CD4-positive, alpha-beta T cell treated with Interleukin-15 for 1 hour (primary cell): Measurements from ENCODE around the gene MEGF11.
"Not testable (repeated sequence)": the region's sequence is repeated elsewhere in the genome, so short reads cannot be mapped to it uniquely, and the experiment has no call there.

Source experiments
- DNase-seq: peaks from one replicate; pipeline ENCODE4 v3.0.0-alpha.2; 2020

MEGF11 gene

DNA sequence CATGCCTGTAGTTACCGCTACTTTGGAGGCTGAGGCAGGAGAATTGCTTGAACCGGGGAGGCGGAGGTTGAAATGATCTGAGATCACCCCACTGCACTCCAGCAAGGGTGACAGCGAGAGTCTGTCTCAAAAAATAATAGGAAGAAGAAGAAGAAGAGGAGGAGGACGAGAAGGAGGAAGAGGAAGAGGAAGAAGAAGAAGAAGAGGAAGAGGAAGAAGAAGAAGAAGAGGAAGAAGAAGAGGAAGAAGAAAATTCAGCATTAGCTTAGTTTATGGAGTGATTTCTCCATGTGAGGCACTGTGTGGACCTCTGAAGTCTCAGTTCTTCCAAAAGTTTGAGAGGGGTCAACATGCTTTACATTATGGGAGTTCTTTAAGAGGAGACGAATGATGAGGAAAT lies 17.4 kb upstream of the MEGF11 start:
- DNase-seq, result no peak

DNA sequence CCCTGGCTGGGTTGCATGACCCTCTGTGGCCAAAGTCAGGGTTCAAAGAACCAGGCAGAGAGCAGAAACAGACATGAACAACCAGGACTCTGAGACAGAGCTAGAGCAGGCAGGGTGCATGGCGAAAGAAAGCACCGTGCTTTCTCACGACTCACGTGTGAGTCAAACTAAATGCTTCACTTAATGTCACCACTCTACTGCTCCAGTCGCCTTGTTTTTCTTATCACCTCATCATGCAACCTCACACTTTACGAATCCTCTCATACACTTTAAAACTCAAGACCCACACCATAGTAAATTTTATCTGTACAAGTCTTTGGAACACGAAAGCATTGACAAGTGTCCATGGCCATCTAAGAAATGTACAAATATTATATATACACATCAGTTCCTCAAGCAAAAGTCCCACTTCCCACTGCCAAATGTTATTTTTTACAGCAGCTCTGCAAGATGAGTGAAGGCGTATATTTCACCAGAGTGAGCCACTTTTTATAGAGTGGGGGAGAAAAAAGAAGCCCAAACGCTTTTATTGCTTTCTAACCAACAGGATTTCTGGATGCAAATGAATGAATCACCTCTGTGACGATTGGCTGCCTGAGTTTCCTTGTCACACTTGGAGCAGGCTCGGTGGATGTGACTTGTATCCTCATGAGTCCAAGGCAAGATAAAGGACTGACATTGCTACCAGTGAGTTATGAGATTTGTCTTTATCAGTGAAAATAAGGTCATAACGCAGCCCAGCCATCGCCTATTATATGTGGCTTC lies 16.0 kb upstream of the MEGF11 start:
- no peak for DNase-seq

DNA sequence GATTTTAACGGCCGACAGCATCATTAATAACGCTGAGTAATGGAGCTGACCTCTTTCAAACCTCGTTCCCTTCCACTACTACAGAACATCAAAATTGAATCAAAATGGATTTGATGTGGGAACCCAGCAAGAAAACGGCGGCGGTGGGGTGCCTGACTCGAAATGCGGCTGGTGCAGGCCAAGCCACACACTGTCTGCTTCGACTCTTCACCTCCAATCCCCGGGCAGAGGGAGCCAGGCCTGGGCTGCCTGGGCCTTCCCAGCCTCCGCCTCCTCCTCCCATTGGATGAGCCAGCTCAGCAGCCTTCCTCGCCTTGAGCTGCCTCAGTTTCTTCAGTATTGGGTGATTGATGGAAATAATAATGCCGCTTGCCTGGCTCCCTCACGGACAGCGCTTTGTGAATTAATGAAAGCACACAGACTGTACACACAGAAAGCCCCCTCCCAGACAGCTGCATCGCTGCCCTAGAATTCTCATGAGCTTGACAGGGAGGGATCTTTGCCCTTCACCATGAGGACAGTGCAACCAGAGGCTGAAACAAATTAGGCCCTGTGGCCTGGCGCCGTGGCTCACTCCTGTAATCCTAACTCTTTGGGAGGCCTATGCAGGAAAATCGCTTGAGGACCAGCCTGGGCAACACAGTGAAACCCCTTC lies 11.4 kb upstream of the MEGF11 start:
- no peak for DNase-seq

DNA sequence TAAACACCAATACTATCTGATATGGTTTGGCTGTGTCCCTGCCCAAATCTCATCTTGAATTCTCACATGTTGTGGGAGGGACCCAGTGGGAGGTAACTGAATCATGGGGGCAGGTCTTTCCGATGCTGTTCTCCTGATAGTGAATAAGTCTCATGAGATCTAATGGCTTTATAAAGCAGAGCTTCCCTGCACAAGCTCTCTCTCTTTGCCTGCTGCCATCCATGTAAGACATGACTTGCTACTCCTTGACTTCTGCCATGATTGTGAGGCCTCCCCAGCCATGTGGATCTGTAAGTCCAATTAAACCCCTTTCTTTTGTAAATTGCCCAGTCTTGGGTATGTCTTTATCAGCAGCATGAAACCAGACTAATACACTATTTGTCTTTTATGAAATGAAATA lies 9.3 kb upstream of the MEGF11 start:
- DNase-seq, result not testable (repeated sequence)

DNA sequence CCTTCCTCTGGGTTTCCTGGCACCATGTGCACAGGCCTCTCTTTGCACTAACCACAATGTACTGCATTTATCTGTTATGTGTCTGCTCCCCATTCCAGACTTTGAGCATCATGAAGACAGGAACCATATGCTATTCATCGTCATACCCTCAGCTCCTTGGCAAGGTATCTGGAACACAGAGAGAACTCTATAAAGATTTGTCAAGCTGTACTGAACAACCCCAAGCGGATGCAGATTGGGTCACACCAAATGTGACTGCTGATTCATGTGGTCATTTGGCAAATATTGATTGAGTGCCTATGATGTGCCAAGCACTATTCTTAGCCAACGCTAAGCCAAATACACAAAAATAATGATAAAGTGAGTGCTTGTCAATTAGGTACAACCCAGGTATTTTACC lies 7.5 kb upstream of the MEGF11 start:
- DNase-seq, result no peak

DNA sequence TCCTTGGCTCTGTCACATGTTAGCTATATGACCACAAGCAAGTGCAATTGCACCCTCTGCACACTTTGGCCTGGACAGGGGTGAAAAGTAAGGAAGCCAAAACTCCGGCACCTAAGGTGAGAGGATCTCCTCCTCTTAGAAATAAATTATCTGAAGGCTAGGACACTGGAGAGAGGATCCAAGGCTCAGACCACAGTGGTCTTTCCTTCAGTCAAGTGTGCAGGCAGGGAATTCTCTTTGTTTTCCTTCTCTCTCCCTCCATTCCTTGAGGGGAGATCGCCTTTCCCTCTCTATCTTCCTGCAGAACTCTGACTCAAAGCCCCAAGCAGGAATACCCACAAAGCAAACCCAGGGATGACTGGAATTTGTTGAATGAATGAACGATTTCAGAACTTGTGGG lies 3.1 kb upstream of the MEGF11 start:
- no peak for DNase-seq

DNA sequence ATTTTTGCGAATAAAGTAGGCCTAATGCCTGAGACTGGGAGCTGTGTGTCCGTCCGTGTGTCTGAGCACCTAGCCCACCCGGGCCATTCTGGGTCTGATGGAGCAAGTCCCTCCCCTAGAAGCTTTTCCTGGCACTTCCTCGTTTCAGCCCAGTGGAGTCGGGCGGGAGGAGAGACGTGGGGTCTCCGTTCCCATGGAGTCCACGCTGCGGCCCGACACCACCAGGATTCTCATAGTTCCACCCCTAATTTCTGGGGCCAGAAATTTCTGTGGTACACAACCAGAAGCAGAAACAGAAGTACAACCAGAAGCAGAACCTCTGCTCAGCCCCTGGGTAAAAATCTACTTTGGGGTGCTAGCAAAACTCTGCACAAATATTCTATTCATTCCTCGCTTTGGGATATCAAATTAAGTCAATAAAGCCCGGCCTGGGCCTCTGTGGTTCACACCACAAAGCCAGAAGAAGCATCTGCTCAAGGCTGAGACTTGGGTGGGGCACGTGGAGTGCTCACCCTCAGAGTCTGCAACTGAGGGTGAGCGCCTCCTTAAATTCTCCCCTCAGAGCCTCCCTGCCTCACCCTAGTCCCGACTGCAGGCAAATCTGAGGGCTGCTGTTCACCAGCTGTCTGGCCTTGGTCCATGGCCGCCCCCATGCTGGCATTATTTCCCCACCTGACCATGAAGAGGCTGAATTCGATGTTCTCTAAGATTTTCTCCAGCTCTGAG lies 1.6 kb upstream of the MEGF11 start:
- DNase-seq, result no peak

DNA sequence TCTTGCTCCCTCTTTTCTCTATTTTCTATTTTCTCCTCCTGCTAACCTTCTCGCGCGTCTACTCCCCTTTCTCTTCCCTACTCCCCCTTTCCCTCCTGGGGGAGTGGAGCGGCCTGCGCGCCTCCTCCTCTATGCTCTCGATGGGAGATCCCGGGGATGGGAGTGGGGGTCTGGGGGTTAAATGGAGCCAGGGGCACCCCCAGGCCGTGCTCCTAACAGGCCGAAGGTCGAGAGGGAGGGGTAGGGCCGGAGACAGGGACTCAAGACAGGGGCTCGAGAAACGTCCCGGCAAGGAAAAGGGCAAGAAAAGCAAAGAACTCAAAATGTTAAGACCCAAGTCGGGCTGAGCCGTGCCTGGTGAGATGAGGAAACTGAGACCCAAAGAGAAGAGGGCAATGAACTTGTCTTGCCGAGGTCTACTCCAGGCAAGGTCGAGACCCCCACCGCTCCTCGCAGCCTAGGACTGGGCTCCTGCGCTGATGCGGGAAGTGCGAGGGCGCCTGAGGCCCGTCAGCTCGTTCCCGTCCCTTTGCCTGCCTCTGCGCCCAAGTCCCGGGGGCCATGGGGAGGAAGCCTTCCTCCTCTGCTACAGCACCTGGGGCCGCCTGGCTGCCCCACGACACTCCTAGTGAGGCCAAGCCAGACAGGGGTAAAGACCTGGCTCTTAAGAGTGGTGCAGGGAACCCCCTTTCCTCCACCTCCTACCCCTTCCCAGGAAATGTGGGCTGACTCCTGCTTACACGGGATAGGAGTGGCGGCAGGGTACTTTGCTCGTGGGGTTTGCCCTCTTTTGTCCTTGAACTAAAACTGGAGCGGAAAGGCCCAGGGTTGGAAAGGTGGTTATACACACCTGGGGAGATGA lies 770 bp upstream of the MEGF11 start:
- DNase-seq, result no peak

DNA sequence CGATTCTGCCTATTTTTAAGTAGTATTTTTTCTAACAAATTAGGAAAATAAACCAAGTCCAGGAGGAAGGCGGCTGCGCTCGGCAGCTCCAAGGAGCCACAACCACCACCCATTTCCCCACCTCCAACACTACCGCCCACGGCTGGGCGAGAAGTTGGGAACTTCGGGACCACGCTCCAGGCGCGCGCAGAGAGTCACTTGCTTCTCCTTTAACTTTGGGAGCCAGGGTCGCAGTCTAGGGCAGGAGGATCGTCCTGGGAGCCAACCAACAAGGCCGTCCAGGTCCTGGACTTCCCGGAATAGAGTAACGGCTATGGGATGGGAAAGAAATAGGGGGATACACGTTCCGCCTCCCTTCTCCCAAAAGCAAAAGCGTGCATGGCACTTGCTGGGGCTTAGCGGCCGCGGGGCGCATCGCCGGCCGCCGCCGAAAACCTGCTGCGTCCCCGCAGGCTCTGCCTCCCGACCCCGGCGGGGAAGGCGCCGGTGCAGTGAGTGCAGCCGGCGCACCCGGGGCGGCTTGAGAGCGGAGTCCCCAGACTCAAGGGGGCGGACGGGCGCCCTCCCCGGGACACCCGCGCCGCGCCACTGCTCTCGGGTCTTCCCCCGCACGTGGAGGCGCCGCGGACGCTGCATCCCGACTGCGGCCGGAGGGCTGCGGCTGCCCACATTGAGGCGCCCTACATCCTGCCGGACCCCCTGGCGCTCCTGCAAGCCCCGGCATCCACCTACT lies 699 bp downstream of the MEGF11 start:
- no peak for DNase-seq

DNA sequence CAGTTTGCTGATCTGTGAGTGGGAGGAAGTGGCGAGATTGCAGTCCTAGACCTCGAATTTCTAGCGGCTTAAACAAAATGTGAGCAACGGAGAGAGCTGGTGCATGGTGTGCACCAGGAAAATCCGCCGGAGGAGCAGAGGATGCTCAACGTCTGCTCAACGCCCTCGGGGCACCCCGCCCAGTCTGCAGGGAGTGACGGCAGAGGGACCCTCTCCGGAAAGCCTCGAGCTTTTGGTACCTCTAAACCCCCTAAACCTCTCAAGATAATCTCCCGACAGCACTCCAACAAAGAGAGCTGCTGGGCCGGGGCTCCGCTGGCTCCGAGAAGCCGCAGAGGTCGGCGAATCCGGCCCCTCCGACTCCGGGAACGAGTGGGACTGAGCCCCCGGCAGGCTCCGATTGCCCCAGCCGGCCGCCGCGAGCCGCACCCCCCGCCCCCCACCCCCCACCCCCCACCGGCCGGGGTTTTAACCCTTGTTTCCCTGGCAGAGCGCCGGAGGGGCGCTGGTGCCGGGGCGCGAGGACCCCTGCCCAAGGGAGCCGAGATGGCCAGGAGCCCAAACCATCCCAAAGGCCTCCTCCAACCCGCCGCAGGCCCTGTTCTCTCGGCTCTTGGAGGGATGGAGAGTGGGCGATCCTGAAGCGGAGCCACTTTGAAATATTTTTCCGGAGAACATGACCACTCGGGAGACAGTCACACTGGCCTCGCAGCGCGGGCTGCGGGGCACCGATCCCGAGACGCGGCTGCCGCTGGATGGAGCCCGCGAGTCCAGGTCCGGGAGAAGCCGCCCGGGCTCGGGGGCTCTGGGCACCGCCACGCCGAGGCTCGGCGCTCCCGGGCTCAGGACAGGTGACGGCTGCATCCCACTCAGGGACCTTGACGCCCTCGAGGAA lies 1.5 kb downstream of the MEGF11 start:
- peak; percentile 23 for DNase-seq

DNA sequence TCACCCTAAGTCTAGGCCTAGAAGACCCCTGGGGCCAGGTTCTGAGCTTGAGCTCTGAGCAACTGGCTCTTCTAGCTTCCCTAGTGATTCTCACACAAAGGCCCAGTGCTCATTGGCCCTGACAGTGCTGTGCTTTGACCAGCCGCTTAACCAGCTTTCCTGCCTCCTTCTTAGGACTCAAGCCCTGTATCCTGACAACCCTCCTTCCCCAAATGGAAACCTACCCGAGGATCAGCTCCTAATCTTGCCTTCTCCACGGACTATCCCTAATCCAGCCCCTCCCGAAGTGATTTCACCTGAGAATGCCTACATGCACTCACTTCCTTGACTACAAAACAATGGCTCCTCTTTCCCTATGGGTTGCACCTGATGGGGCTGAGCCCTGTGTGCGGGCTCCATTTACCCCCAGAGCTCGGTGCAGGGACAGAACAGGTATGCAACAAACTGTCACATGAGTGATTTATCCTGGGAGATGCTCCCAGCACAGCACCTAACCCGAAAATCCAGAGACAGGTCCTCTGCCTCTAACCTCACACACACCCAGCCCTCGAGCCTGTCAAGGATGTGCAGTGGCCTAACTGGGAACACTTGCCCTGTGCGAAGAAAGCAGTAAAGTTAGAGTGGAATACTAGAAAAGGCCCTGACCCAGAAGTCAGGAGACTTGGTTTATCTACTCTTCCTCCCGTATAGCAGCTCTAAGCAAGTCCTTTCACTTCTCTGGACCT lies 2.3 kb downstream of the MEGF11 start:
- DNase-seq, result no peak

DNA sequence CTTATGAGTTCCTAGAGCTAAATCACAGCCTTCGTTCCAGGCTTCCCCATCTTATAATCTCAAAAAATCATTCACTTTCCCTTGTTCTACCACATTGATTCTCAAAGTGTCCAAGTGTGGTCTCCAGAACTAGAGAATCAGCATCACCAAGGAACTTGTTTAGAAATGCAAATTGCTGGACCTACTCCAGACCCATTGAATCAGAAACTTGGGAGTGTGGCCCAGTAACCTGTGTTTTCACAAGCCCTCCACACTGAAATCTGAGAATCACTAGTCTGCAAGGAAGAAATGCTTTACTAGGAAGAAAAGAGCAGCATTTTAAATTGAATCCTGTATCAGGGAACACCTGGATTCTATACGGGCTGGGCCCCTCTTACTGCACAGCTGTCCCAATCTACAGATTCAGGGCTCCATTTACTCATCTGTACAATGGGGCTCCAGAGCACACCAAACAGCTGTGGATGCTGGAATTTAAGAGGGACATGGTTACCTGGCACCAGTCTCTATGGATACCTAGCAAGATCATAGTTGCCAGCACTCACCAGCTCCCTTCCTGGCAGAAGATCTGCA lies 3.9 kb downstream of the MEGF11 start:
- no peak for DNase-seq

DNA sequence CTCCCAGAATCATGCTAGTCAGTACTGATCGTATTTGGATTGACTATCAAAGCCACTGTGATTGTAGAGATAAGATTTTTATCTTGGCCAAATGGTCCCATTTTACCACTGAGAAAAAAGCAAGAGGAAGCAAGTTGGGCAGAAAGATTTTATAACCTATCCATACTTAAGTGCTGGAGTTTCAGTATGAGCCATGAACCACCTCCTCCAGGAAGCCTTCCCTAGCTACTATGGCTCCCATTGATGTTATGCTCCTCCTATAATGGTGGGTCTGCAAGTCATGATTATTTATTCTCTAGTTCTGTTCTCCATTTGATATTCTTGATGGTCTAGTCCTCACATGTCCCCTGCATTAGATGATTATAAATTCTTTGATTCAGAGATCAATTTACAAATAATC lies 6.6 kb downstream of the MEGF11 start:
- no peak for DNase-seq

DNA sequence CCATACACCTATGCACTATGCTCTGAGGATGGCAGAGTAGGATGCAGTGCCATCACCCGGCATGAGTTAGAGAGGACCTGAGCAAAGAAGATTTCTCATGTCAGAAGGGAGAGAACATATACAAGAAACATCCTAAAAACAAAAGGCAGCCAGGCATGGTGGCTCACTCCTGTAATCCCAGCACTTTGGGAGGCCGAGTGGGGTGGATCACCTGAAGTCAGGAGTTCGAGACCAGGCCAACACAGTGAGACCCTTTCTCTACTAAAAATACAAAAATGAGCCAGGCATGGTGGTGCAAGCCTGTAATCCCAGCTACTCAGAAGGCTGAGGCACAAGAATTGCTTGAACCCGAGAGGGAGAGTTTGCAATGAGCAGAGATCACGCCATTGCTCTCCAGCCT lies 7.7 kb downstream of the MEGF11 start:
- not testable (repeated sequence) for DNase-seq

DNA sequence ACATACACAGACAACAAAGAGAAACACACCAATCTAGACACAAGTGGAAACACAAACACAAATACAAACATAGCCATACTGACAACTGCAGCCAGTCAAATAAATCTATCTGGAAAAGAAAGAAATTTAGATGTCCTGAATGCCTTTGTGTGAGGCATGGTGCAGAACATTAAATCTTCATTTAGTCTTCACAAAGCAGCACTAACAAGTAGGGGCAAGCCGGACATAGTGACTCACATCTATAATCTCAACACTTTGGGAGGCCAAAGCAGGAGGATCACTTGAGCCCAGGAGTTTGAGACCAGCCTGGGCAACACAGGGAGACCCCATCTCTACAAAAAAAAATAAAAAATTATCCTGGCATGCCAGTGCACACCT lies 11.7 kb downstream of the MEGF11 start:
- no peak for DNase-seq

DNA sequence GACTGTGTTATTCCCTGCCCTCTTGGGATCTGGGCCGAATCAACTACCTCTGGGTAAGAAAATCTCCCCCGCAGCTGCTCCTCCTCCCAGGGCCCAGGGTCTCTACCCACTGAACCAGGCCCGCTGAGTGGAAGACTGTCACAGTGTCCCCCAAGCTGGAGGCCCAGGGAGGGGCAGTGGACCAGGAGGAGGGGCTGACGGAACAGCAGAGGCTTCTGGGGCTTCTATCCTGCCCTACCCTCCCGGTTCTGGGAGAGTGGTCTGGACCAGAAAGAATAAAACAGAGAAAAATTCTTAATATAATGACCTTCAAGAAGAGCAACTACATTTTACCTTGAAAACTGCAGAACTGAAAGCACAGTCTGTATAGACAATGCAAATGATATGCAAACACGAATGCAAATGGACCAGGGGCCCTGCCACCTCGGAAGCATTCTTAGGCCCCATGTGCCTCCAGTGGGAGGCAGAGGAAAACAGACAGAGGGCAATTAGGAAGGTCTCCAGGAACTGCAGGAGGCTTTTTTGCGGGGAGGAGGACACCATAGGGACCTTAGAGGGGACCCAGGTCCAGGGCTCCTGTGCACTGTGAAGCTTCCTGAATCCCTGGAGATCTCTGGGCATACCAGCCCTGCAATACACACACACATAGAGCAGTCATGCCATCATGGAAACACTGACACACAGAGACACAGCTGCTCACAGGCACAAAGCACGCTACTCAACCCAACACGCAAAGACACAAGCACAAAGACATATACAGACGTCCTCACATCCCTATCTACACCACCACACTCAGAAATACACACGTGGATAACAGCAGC lies 12.3 kb downstream of the MEGF11 start:
- DNase-seq, result no peak

DNA sequence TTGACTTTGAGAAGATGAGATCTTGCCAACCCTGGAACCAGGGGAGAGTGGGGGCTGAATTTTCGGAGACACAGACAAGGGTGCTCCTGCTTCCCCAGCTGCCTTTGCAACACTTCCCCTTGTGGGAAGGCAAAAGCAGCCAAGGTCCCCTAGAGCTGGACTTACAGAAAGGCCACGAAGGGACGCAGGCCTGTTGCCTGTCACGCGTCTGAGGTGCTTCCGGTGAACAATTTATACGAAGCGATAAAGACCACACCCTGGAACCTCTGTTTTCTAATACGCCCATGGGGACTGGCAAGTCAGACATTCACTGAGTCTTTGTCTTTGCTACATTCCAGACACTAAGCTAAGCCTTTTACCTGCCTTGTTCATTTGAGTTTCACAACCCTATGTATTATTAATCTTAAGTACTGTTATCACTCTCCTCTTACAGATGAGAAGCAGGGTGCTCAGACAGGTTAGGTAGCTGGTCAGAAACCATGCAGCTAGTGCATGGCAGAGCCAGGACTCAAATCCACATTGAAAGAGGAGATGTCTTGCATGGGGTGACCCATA lies 13.2 kb downstream of the MEGF11 start:
- DNase-seq, result no peak

DNA sequence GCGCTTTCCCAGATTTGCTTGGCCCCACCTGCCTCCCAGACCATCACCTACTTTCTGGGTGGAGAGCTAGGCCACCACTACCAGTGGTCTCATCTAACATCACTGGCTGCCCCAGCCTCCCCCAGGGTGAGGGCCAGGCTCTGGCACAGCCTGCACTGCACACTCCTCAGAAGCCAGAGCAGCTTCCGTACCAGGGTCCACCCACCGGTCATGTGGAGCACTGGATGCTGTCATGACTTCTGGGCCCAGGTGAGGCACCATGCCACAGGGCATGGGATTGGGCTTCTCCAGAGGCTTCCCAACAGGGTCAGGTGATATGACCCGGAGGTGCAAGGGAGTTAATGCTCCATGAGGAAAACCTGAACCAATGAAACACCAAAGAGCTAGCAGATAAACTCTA lies 14.0 kb downstream of the MEGF11 start:
- no peak for DNase-seq

DNA sequence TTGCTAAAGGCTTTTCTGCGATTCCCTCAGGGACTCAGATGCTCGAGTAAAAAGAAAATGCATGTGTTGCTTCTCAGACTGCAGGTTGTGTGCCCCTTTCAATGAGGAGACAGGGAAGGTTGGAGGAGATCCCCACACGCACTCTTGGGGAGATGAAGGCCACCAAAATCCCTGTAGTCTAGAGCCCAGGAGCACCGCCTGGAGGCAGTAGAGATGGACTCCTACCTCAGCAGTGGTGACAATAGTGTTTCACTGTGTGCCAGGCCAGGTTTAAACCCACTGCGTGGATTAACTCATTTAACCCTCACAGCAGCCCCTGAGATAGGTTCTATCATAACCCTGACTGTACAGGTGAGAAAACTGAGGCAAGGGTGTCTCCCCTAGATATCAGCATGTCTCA lies 15.2 kb downstream of the MEGF11 start:
- DNase-seq, result no peak
